NCI-H82 (cell line): ENCODE measurements around the gene TMEM17.

ENCODE experiments used
- DNase-seq: peaks from one replicate; lab custom pipeline; 2025; lab: John Stamatoyannopoulos, UW

The TMEM17 gene

DNA sequence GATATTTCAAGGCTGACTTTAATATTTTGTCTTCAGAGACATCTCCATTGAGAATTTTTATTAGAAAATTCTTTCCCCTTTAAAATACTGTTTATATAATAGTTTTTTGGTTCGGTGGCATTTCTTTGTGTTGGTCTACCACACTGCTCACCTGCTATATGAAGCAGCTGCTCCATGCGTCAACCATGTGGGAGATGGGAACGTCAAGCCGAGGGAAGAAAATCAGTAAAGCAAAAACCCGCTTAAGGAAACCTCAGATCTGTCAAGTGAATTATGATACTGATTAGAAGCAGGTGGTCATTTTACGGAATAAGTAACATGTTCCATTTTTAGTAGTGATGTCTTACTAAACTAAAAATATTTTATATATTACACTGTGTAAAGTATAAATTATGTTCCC lies 5.6 kb upstream of the TMEM17 start:
- DNase-seq, result no peak

DNA sequence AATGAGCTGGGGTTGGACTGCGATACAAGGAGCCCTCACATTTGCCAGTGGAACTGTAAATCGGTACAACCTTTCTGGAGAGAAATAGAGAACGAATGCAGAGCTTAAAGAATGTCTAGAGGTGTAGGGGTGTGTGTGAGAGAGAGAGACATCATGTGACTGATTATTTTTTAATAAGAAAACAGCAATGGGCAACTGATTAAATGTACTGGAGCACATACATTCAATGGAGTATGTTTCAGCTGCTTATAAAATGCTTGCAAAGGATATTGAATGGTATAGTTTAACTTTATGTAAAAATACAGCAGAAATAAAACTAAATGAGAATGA lies 391 bp upstream of the TMEM17 start:
- no peak for DNase-seq

DNA sequence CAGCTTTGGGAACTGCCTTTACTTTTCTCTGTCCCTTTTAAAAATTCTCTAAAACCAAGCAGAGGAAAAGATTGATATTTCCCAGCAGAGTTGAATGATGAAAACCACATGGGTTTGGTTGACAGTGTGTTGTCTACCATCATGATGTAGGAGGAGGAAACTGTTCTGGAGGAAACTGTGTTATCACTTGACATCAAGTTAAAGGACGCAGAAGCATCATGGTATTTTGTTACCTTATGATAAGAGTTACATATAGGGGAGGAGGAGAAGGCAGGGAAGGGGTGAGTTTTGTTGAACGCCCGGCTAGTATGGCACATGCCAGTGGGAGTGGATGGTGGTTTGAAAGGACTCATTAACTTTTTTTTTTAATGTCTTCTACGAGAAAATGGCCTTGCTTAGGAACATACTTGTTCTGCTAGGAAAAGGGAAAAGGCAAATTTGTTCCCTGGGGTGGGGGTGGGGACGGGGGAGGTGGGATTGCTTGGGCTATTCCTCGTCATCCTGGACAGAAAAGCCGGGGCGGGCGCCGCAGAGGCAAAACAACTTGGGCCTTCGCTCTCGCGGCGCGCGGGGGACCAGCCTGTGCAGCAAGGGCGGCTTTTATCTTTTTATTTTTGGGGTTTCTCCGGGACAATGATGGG lies 766 bp downstream of the TMEM17 start:
- DNase-seq, result no peak

DNA sequence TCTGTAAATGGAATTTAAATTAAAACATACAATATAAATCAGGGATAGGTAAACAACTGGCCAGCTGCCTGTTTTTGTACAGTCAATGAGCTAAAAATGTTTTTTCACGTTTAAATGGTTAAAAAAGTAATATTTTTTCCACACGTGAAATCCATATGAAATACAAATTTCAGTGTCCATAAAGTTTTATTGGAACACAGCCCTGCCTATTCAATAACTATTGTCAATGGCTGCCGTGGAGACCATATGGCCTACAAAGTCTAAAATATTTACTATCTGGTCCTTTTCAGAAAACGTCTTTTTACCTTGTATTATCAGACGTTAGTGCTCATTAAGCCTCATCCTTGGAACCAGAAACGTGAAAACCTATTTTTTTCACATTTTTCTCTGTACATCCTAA lies 1.3 kb downstream of the TMEM17 start:
- no peak for DNase-seq

DNA sequence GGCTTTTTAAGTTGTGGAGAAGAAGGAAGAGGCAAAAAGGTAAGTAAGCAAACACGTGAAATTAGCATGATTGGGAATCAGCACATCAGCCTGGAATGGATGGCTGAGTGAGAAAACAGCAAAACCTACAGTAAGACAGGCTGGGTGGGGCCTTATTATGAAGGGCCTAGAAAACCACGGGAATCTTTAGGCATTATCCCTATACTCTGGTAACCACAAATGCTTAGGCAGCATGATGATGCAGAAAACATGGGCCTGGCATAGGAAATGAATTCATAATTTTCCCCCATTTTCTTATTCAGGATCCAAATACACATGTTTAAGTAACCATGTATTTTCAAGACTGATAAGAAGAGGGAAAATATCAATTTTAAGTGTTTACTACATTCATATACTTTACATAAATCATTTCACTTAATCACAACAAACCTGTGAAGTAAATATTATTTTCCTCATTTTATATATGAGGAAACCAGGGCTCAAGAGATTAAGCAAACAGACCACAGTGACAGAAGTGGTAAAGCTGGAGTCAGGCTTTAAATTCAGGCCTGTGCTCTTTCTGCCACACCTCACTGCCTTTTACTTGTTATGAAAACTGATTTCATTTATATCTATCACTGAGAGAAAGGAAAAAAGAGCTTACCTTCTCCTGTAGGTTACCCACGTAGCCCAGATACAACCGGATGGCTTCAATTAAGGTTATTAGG lies 4.0 kb downstream of the TMEM17 start:
- no peak for DNase-seq

DNA sequence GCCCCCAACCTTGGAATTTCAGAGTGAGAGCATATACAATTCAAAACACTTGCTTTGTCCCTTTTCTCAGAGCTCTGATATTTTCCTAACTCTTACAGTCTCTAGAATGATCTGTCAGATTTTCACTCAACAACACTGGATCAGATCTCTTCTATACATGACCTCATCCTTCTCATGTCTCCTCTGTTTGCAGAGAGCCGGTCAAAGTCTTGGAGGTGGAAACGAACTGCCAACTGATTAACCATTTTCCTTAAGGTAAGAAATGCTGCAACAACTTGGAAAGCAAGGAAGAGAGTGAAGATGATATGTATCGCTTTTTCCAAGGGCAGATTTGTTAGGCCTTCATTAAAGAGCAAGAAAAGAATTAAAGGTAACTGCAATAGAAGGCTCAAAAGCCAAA lies 4.9 kb downstream of the TMEM17 start:
- no peak for DNase-seq

DNA sequence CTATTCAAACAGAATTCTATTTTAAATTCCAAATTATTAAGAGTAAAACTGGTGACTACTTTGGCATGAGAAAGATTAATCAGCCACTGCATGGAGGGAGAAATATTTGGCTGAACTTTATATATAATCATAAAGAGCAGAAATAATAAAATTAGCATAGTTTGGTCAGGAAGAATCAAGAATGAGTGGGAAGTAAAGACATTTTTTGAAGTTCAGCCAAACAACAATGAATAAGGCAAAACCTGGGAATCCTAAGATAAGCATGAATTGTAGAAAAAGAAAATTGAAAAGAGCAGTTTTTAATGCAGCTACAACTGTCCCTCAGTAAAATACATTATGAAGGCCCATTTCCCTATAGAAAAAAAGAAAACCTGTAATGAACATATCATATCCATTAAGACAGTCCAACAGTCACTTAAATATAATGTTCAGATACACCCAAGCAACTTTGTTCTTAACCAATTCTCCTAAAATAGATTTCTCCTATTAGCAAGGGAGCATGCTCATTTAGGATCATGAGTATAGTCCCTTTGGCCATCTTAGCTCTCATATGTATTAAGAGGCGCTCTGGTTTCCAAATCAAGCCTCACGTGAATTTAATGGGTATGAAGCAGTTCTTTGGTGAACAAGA lies 6.5 kb downstream of the TMEM17 start:
- DNase-seq, result no peak

DNA sequence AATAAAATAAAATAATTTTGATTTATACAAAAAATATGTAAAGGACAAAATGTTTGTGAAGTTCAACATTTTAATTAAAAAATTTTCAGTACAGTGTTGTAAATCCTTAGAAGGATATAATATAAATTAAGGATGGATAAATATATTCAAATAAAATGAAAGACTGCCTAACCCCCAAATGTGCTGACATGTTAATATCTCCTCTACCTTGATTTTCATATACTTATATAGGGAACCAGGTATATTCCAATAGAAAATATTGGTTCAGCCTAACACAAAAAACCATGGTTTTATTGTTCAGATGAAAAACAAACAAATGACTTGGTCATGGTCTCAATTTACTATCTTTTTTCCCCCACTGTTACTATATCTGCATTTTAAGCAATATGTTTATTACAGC lies 7.3 kb downstream of the TMEM17 start:
- no peak for DNase-seq

DNA sequence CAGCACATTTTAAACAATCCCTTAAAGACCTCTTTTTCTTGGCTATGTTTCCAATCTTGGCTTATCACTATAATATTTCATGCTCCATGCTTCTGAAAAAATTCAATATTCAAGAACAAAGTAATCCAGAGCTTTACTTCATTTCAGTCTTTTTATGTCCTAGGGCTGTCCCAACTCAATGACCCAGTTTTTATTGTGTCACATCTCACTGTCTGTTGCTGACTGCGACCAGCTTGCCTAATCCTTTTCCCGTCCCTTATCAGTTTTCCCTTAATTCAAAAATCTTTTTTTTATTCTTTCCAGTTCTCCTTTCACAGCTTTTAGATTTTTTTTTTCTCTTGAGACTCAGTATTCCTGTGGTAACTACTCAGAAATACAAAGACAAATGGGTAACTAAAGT lies 10.2 kb downstream of the TMEM17 start:
- no peak for DNase-seq

DNA sequence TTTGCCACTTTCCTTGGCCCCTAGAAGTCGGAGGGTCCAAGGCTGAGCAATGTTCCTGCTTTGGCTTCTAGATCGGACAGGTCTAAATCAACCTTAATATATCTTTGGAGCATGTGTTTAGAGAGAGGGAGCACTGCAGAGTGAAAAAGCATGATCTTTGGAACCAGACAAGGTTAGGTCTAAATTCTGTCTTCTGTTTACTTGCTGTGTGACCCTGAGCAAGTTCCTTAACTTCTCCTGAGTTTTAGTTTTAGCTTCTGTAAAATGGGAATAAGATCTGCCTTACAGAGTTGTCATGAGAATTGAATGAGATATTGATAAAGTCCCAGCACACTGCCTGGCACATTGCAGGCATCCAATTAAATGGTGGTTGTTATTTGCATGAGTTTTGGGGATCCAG lies 13.9 kb downstream of the TMEM17 start:
- no peak for DNase-seq

DNA sequence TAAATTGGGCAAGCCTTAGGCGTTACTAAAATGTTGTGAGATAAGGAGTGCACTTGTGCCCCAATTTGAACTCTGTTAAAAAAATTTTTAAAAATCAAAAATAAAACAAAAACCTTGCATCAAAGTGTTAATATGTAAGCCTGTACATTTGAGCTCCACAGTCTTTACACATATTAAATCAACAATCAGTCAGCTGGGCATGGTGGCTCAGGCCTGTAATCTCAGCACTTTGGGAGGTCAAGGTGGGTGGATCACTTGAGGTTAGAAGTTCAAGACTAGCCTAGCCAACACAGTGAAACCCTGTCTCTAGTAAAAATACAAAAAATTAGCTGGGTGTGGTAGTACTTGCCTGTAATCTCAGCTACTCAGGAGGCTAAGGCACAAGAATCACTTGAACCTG lies 16.3 kb downstream of the TMEM17 start:
- DNase-seq, result no peak

DNA sequence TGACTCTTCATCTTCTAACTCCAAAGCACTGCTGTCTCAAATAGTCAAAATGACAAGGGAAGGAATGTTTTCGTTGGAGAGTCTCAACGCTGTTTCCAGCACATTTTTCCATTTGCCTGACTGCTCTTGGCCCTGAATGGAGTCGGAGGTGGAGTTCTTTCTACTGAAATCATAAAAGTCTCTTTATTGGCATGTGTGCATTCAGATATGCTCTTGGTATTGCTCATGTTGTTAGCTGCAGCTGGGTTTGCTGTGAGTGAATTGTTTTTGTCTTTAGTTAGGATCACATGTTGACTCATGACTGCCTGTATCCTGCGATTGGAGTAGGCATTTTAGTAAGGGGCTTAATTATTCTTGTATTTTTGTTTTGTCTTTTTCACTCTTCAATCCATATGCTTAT lies 16.8 kb downstream of the TMEM17 start:
- DNase-seq, result no peak

DNA sequence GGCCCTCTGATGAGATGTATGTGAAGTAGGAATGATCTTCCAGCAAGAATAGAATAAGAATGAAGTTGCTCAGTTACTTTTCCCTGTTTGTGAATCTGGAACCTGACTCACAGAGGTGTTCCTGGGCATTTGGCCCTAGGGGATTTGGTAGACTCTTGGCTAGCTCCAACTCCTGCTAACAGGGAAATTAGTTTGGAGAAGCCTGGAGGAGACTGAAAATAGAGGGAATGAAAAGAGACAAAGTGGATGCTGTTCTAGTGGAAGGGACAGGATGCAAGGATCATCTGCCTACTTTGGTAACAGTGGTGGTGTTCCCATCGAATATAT lies 19.6 kb downstream of the TMEM17 start:
- no peak for DNase-seq

DNA sequence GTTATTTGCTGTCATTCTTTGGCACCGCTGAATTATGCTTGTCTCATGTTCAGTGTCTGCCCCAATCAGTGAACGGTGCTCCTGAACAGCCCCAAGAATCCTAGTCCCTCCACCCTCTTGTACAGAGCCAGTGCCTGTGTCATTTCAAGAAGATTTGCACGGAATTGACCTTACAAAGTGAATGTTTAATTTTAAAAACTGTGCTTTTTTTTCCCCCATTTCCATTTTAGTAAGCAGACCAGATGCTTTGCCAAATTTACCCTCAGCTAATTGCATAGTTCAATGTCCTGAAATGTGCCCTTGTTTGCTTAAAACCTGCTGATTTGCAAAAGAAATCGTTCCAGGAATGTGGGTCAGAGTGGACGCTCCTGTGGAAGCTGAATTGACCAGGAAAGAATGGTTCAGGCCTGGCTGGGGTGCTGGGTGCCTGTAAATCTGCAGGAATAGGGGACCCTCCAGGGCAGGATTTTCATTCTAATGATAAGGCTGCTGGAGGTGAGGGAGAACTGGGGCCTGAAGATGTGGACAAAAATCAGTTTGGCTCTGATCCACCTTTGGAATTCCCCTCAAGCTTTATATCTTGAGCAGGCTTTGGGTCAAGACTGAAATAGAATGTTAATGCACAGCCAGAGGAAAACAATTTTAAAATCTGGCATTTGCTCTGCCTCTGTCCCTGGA lies 20.1 kb downstream of the TMEM17 start:
- no peak for DNase-seq

DNA sequence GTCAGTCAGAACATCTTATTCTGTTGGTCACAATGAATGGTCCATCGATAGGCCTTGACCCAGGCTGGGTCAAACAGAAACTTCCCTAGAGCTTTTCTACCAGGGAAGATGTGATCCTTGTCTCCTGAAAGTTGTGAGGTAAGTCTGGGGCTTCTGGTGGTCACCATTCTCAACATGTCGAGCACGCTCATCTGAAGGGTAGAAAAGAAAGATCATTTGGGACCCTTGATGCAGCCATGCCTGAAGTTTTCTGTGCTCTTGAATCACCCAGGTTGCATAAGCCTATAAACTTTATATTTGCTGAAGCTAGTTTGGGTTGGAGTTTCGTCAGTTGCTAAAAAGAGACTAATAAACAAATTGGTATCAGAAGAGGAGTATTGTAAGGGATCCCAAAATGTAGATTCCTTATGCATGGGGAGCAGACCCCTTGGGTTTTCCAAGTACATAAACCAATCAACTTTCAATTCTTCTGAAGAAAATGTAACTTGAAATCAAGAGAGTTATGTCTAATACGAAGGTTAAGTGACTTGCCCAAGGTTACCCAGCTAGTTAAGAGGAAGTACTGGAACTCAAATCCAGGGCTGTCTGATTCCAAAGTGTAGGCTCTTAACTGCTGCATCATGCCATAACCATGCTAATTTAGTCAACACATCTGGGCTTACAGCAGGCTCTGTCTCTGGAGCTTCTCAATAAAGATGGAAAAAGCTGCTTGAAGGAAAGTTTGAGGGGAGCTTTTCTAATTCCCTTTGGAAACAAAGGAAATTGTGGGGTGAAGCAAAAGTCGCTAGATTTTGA lies 23.2 kb downstream of the TMEM17 start:
- no peak for DNase-seq

DNA sequence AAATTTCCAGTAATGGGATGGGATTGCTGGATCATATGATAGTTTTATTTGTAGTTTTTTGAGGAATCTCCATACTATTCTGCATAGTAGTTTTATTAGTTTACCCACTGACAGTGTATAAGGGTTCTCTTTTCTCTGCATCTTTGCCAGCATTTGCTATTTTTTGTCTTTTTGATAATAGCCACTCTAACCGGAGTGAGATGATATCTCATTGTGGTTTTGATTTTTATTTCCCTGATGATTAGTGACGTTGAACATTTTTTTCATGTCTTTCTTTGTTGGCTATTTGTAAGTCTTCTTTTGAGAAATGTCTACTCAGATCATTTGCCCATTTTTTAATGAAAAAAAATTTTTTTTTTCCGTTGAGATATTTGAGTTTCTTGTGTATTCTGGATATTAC lies 26.1 kb downstream of the TMEM17 start:
- no peak for DNase-seq

DNA sequence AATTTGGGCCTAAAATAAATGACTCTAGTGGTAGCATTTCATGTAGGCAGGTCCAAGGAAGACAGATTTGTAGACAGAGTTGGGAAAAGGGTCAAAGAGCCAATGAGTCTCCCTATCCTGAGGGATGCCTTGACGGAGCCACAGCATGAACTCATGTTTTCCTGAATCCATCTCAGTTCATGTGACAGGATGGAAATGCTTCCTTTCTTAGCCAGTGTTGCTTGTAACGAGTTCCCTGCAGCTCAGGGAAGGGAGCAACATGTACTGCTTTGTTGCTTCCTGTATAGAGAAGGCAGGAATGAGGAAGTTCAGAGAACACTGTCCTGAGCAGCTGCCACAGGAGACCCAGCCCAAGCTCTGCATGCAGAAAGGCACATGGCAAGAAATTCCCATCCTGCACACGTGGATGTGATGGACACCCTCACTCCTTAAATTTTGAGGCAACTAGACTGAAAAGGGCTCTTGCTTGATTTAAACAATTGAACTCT lies 27.9 kb downstream of the TMEM17 start:
- DNase-seq, result no peak

DNA sequence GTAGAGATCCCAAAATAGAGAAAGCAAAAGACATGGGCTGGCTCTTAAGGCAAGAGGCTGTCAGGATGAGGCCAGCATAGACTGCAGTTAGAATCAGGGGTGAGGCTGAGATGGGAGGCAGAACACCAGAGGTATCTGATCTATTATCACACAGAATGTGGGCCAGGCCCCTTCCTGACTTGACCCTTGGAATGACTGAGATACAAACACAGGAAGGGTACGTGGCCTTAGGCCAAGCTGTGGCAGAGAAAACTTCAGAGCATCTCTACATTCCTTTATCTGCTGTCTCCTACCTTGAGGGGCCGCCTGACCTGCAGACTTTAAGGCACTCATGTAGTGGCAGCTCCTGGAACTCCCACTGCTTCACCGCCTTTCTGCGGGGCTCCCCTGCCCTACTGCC lies 28.4 kb downstream of the TMEM17 start:
- no peak for DNase-seq

DNA sequence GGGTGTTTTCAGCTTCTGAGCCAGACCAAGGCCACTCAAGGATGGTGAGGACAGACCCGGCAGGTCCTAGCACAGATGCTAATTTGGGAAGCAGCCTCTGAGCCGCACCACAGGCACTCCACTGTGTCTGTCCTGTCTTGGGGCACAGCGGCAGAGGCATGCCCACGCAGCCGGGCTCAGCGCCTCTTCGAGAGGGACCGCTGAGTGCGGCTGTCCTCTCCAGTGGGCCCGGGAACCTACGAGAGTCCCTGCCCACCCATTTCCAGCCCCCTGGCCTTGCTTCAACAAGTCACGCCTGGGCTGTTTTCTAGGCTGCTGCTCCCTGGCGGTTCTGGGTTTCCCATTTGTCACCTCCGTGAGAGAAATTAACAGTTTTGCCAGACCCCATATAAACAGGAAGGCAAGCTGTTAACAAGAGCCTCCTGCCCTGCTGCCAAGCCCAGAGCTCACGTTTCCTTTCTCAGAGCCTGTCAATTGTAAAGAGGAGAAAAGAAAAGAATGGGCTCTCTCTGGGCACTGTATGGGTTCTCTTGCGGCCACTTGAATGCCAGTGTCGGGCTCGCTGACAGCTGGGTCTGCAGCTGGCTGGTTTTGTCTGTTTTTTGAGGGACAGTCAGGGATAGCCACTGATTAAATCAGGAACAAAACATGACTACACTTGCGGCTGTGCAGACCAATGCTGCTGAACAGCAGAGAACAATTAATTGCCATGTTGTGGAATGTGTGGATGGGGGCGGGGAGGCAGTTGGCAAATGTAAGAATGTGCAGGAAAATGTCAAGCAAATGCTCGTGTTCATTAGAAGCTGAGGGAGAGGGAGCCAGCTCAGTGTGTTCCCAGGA lies 30.6 kb downstream of the TMEM17 start:
- no peak for DNase-seq

DNA sequence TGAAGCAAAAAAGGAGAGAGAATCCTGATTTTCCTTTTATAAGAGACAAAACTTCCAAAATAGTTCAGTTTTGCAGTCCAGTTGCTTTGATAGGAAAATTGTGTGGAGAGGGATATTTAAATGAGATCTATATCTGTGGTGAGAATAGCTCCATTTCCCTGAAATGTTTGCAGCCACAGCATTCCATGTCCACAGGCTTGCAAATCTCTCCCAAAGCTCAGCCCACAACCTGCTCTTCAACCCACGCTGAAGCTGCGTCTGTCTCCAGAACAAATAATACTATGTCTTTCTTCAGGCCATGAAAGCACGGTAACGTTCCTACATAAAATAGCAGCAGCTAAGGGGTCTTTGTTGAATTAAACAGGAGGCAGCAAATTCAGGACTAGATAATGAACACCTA lies 31.8 kb downstream of the TMEM17 start:
- DNase-seq, result no peak

DNA sequence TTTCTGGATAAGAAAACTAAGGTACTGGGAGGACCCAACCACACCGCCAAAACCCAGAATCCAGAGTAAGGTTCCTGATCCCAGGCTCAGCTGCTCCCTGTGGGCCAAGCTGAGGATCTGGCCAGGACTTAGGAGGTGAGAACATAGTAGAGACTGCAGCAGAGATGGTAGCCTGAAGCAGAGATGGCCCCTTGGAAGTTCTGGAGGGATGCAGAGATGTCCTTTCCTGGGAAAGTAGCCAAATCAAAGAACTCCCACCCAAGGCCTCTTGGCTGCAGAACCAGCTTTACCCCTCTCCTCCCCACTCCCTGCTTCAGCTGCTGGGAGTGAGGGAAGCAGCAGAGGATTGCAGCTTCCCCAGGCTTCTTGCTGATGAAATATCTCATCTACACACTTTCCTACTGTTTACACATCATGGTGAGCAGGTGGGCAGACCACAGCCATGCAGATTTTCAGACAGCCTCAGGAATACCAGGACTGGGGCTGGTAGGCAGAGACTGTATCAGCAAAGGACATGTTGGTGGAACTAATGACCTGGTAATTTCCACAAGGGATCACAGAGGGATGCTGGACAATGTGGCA lies 32.7 kb downstream of the TMEM17 start:
- DNase-seq, result no peak
